ENCODE data around the gene PSMA7.

- TF ChIP-seq, protein P1, sequence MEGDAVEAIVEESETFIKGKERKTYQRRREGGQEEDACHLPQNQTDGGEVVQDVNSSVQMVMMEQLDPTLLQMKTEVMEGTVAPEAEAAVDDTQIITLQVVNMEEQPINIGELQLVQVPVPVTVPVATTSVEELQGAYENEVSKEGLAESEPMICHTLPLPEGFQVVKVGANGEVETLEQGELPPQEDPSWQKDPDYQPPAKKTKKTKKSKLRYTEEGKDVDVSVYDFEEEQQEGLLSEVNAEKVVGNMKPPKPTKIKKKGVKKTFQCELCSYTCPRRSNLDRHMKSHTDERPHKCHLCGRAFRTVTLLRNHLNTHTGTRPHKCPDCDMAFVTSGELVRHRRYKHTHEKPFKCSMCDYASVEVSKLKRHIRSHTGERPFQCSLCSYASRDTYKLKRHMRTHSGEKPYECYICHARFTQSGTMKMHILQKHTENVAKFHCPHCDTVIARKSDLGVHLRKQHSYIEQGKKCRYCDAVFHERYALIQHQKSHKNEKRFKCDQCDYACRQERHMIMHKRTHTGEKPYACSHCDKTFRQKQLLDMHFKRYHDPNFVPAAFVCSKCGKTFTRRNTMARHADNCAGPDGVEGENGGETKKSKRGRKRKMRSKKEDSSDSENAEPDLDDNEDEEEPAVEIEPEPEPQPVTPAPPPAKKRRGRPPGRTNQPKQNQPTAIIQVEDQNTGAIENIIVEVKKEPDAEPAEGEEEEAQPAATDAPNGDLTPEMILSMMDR (optimal IDR thresholded peaks at IDR 0.05 in 1 of 3, IDR thresholded peaks at IDR 0.05 in 1 of 3, conservative IDR thresholded peaks at IDR 0.05 in 1 of 3; ENCODE audit: extremely low read depth in 1 of 3, insufficient read depth in 2 of 3, low read length in 3 of 3) = no peak
- no peak for TF ChIP-seq EZH2 (IDR thresholded peaks at IDR 0.05; ENCODE audit: low read length)
Measured at GRCh38 chr20:62151225-62151624, 8.0 kb upstream of the PSMA7 start.

Data from keratinocyte (primary cell).